ENCODE data around the gene R3HDM4.

DNA sequence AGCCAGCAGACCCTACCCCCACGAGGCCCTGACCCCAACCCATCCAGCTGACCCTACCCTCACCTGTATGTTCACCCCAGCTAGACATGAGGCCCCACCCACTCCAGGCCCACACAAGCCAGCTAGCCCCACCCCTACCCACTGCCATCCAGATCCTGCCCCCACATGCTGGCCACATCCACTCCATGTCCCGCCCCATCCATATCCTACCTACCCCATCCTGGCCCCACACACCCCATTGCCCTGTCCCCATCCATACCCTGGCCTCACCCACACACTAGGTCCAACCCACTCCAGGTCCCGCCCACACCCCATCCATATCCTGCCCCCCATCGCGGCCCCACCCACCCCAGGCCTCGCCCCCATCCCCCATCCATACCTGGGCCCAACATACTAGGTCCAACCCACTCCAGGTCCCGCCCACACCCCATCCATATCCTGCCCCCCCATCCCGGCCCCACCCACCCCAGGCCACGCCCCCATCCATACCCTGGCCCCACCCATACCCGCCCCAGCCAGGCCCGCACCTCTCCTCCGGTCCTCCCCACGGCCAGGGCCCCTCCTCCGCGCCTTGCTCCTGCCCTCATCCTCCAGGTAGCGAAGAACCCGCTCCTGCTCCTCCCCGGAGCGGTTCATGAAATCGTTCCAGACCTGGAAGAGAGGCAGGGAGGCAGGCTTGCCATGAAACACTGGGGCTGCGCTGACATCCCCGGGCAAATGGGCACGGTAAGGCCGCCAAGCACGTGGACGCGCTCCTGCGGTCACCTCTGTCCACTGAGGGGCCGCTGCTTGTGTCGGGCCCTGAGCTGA lies 12.5 kb downstream of the R3HDM4 start:
- TF ChIP-seq SIN3A (IDR thresholded peaks at IDR 0.05; ENCODE audit: borderline replicate concordance, insufficient read depth, low read length) (no peak), TAF1 (IDR thresholded peaks at IDR 0.05; ENCODE audit: borderline replicate concordance, insufficient read depth, low read length) (no peak)
- TF ChIP-seq, protein P1, sequence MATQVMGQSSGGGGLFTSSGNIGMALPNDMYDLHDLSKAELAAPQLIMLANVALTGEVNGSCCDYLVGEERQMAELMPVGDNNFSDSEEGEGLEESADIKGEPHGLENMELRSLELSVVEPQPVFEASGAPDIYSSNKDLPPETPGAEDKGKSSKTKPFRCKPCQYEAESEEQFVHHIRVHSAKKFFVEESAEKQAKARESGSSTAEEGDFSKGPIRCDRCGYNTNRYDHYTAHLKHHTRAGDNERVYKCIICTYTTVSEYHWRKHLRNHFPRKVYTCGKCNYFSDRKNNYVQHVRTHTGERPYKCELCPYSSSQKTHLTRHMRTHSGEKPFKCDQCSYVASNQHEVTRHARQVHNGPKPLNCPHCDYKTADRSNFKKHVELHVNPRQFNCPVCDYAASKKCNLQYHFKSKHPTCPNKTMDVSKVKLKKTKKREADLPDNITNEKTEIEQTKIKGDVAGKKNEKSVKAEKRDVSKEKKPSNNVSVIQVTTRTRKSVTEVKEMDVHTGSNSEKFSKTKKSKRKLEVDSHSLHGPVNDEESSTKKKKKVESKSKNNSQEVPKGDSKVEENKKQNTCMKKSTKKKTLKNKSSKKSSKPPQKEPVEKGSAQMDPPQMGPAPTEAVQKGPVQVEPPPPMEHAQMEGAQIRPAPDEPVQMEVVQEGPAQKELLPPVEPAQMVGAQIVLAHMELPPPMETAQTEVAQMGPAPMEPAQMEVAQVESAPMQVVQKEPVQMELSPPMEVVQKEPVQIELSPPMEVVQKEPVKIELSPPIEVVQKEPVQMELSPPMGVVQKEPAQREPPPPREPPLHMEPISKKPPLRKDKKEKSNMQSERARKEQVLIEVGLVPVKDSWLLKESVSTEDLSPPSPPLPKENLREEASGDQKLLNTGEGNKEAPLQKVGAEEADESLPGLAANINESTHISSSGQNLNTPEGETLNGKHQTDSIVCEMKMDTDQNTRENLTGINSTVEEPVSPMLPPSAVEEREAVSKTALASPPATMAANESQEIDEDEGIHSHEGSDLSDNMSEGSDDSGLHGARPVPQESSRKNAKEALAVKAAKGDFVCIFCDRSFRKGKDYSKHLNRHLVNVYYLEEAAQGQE (IDR thresholded peaks at IDR 0.05; ENCODE audit: insufficient read depth in 1 of 2, low read depth in 2 of 2, low read length in 2 of 2) = no peak
